Stimulated activated CD4-positive, alpha-beta T cell treated with anti-CD3 and anti-CD28 coated beads, Interleukin-2, amount 100 ng/mL, for 48 hours (primary cell): ENCODE measurements around the gene RAB32.
"Not testable (repeated sequence)": the region's sequence is repeated elsewhere in the genome, so short reads cannot be mapped to it uniquely, and the experiment has no call there.

Experiments used
- DNase-seq, 2 donors: peaks; one replicate each; pipeline ENCODE4 v3.0.0-alpha.2; 2020

RAB32 gene

GRCh38 chr6:146543211-146543939, at the start of gene RAB32:
TSS of gene RAB32 (plus strand) at chr6:146543833. CDS start at chr6:146543872, 39 bp downstream.
- DNase-seq: peak; percentile 4 to 28

GRCh38 chr6:146498309-146498708, 45.3 kb upstream of the RAB32 start:
- DNase-seq: no peak

- DNase-seq: no peak
Measured at GRCh38 chr6:146503096-146503495, 40.5 kb upstream of the RAB32 start.

GRCh38 chr6:146515212-146515611, 28.4 kb upstream of the RAB32 start:
- DNase-seq: no peak

- no peak for DNase-seq
Measured at GRCh38 chr6:146526192-146526591, 17.4 kb upstream of the RAB32 start.

- DNase-seq: no peak
Measured at GRCh38 chr6:146532702-146533101, 10.9 kb upstream of the RAB32 start.

GRCh38 chr6:146542881-146543210, 787 bp upstream of the RAB32 start:
- no peak for DNase-seq

GRCh38 chr6:146543940-146544615, 445 bp downstream of the RAB32 start:
- peak in 1 of 2 donors; percentile 2 for DNase-seq

GRCh38 chr6:146544616-146545182, 1.1 kb downstream of the RAB32 start:
- no peak for DNase-seq

GRCh38 chr6:146545581-146545980, 1.9 kb downstream of the RAB32 start:
- DNase-seq: no peak

- no peak for DNase-seq
Measured at GRCh38 chr6:146546443-146547043, 2.9 kb downstream of the RAB32 start.

GRCh38 chr6:146547889-146548288, 4.3 kb downstream of the RAB32 start:
- no peak for DNase-seq

GRCh38 chr6:146548898-146549374, 5.3 kb downstream of the RAB32 start:
- DNase-seq: no peak

GRCh38 chr6:146550911-146551310, 7.3 kb downstream of the RAB32 start:
- DNase-seq: no peak

GRCh38 chr6:146551545-146551944, 7.9 kb downstream of the RAB32 start:
- DNase-seq: no peak

- DNase-seq: no peak
Measured at GRCh38 chr6:146553377-146554135, 9.9 kb downstream of the RAB32 start.

GRCh38 chr6:146560607-146561006, 17.0 kb downstream of the RAB32 start:
- no peak for DNase-seq

GRCh38 chr6:146566661-146567060, 23.0 kb downstream of the RAB32 start:
- DNase-seq: not testable (repeated sequence)

- DNase-seq: not testable (repeated sequence)
Measured at GRCh38 chr6:146568619-146569018, 25.0 kb downstream of the RAB32 start.

- DNase-seq: no peak
Measured at GRCh38 chr6:146574211-146574610, 30.6 kb downstream of the RAB32 start.

GRCh38 chr6:146578054-146578453, 34.4 kb downstream of the RAB32 start:
- DNase-seq: no peak

- DNase-seq: no peak
Measured at GRCh38 chr6:146581968-146582367, 38.3 kb downstream of the RAB32 start.

GRCh38 chr6:146582857-146583256, 39.2 kb downstream of the RAB32 start:
- DNase-seq: no peak
